H7 (cell line): ENCODE data around the gene CTNNA3. TPM values are rescaled to one million over a fixed set of nuclear protein-coding genes. Genes with fewer than 3 reads are reported as not detected.
"Not testable (repeated sequence)": the region's sequence is repeated elsewhere in the genome, so short reads cannot be mapped to it uniquely, and the experiment has no call there.

Experiments
- DNase-seq: peaks from one replicate; pipeline ENCODE4 v3.0.0; 2012
- H3K27me3 ChIP-seq: 2 replicates; pipeline ENCODE4 v1.6.0; 2011; ENCODE audit warnings: mild to moderate bottlenecking, low read length; ENCODE audit not compliant: control insufficient read depth, insufficient read depth
- H3K36me3 ChIP-seq: replicated peaks from 2 replicates; pipeline ENCODE4 v1.5.1; 2011; ENCODE audit warnings: low read length; ENCODE audit not compliant: control insufficient read depth, insufficient read depth
- H3K4me3 ChIP-seq: 2 replicates; pipeline ENCODE4 v1.5.1; 2011; ENCODE audit warnings: low read depth, mild to moderate bottlenecking, control low read depth, low read length, moderate library complexity; ENCODE audit not compliant: insufficient read depth
- total RNA-seq: library from RNA; depleted of rRNA; stranded (reverse); fragments of >200 nt; shearing (Covaris generic); gene quantifications from 2 replicates; pipeline ENCODE4 v1.2.3, GENCODE V29; 2014; rRNA removed

Gene CTNNA3
- total RNA-seq, result 2.3 and 10.6 TPM in 2 replicates

- Histone ChIP-seq H3K4me3 (no peak within 1 kb of the TSS), H3K27me3 (no peaks in the 10 kb centered on the region)
These were observed at the start of gene CTNNA3 for GRCh38 chr10:67696029-67696428. Gene CTNNA3, minus strand, starts transcription at chr10:67696195.

GRCh38 chr10:67735430-67735829 lies 39.4 kb upstream of the CTNNA3 start:
- no peaks in the 10 kb centered on the region for H3K27me3 ChIP-seq
- H3K36me3 ChIP-seq, result no peaks in the 10 kb centered on the region
- no peak overlapping the region for H3K4me3 ChIP-seq
- DNase-seq, result no peak

More at GRCh38 chr10:67696029-67696428, at the start of gene CTNNA3:
- DNase-seq, result peak; percentile 25
- no peaks in the 10 kb centered on the region for H3K36me3 ChIP-seq

- no peaks in the 10 kb centered on the region for H3K27me3 ChIP-seq
- H3K4me3 ChIP-seq, result no peak overlapping the region
- no peaks in the 10 kb centered on the region for H3K36me3 ChIP-seq
- DNase-seq, result no peak
These were observed 37.5 kb upstream of the CTNNA3 start for GRCh38 chr10:67733511-67733910.

GRCh38 chr10:67725567-67725966 lies 29.6 kb upstream of the CTNNA3 start:
- no peaks in the 10 kb centered on the region for H3K27me3 ChIP-seq
- no peak for DNase-seq
- H3K36me3 ChIP-seq, result no peaks in the 10 kb centered on the region
- H3K4me3 ChIP-seq, result no peak overlapping the region

- DNase-seq, result no peak
- H3K36me3 ChIP-seq, result no peaks in the 10 kb centered on the region
- H3K27me3 ChIP-seq, result no peaks in the 10 kb centered on the region
- H3K4me3 ChIP-seq, result no peak overlapping the region
These were observed 27.6 kb upstream of the CTNNA3 start for GRCh38 chr10:67723601-67724000.

GRCh38 chr10:67722113-67722512 lies 26.1 kb upstream of the CTNNA3 start:
- Histone ChIP-seq H3K36me3 (no peaks in the 10 kb centered on the region), H3K4me3 (no peak overlapping the region)
- no peak for DNase-seq

GRCh38 chr10:67716455-67716854 lies 20.5 kb upstream of the CTNNA3 start:
- H3K4me3 ChIP-seq, DNase-seq, H3K36me3 ChIP-seq, H3K27me3 ChIP-seq: not testable (repeated sequence)

More at GRCh38 chr10:67722113-67722512, 26.1 kb upstream of the CTNNA3 start:
- no peaks in the 10 kb centered on the region for H3K27me3 ChIP-seq

GRCh38 chr10:67705921-67706320 lies 9.9 kb upstream of the CTNNA3 start:
- no peaks in the 10 kb centered on the region for H3K27me3 ChIP-seq
- H3K36me3 ChIP-seq, result no peaks in the 10 kb centered on the region
- no peak overlapping the region for H3K4me3 ChIP-seq
- no peak for DNase-seq

- not testable (repeated sequence) for H3K27me3 ChIP-seq, H3K4me3 ChIP-seq
These were observed 3.7 kb upstream of the CTNNA3 start for GRCh38 chr10:67699613-67700270.

GRCh38 chr10:67698164-67698563 lies 2.2 kb upstream of the CTNNA3 start:
- no peak for DNase-seq
- H3K4me3 ChIP-seq, result no peak overlapping the region
- H3K36me3 ChIP-seq, result no peaks in the 10 kb centered on the region
- no peaks in the 10 kb centered on the region for H3K27me3 ChIP-seq

More at GRCh38 chr10:67699613-67700270, 3.7 kb upstream of the CTNNA3 start:
- H3K36me3 ChIP-seq, DNase-seq: not testable (repeated sequence)

- no peak overlapping the region for H3K4me3 ChIP-seq
- H3K36me3 ChIP-seq, result no peaks in the 10 kb centered on the region
- DNase-seq, result peak; percentile 64
- H3K27me3 ChIP-seq, result no peaks in the 10 kb centered on the region
These were observed 1.7 kb upstream of the CTNNA3 start for GRCh38 chr10:67697724-67698131.

- H3K27me3 ChIP-seq, result no peaks in the 10 kb centered on the region
- H3K4me3 ChIP-seq, result no peak overlapping the region
- no peaks in the 10 kb centered on the region for H3K36me3 ChIP-seq
- no peak for DNase-seq
These were observed 684 bp upstream of the CTNNA3 start for GRCh38 chr10:67696679-67697078.

- Histone ChIP-seq H3K4me3 (no peak overlapping the region), H3K36me3 (no peaks in the 10 kb centered on the region), H3K27me3 (no peaks in the 10 kb centered on the region)
- DNase-seq, result no peak
These were observed 440 bp downstream of the CTNNA3 start for GRCh38 chr10:67695555-67695954.

GRCh38 chr10:67691861-67692260 lies 4.1 kb downstream of the CTNNA3 start:
- not testable (repeated sequence) for H3K27me3 ChIP-seq, H3K36me3 ChIP-seq, H3K4me3 ChIP-seq, DNase-seq

- not testable (repeated sequence) for DNase-seq, H3K36me3 ChIP-seq, H3K4me3 ChIP-seq, H3K27me3 ChIP-seq
These were observed 5.5 kb downstream of the CTNNA3 start for GRCh38 chr10:67690540-67690939.

- DNase-seq, H3K36me3 ChIP-seq, H3K27me3 ChIP-seq, H3K4me3 ChIP-seq: not testable (repeated sequence)
These were observed 11.9 kb downstream of the CTNNA3 start for GRCh38 chr10:67684140-67684539.
